AG09309 (cell line): ENCODE results near the gene COQ8A.

Source experiments
- DNase-seq: peaks from one replicate; pipeline ENCODE4 v3.0.0-alpha.2; 2010; ENCODE audit warnings: low read depth
- H3K4me3 ChIP-seq: 2 replicates; pipeline ENCODE4 v1.5.1; 2011; ENCODE audit warnings: mild to moderate bottlenecking, low read depth, low read length, moderate library complexity; ENCODE audit not compliant: control insufficient read depth
- CTCF ChIP-seq: IDR thresholded peaks from 2 replicates; pipeline ENCODE4 v1.5.1; 2011; ENCODE audit warnings: mild to moderate bottlenecking, low read depth, low read length, inconsistent platforms; ENCODE audit not compliant: insufficient read depth, control insufficient read depth; ENCODE audit errors: missing control alignments

Gene COQ8A

GRCh38 chr1:226940029-226940805 lies at the start of gene COQ8A:
TSS of gene COQ8A (plus strand) at chr1:226940294. CDS start at chr1:226961386, 21,092 bp downstream.
- peak; percentile 97 for DNase-seq
- peak within 1 kb of the TSS; percentile 75 for H3K4me3 ChIP-seq
- TF ChIP-seq CTCF: no peak

GRCh38 chr1:226890331-226891108 lies 49.6 kb upstream of the COQ8A start:
- no peak overlapping the region for H3K4me3 ChIP-seq
- no peak for TF ChIP-seq CTCF
- no peak for DNase-seq

GRCh38 chr1:226891346-226891745 lies 48.7 kb upstream of the COQ8A start:
- no peak for DNase-seq
- no peak for TF ChIP-seq CTCF

GRCh38 chr1:226891846-226892523 lies 48.1 kb upstream of the COQ8A start:
- H3K4me3 ChIP-seq: no peak overlapping the region
- no peak for TF ChIP-seq CTCF
- no peak for DNase-seq

More at GRCh38 chr1:226891346-226891745, 48.7 kb upstream of the COQ8A start:
- H3K4me3 ChIP-seq: no peak overlapping the region

GRCh38 chr1:226892524-226892875 lies 47.6 kb upstream of the COQ8A start:
- no peak for TF ChIP-seq CTCF
- no peak for DNase-seq
- H3K4me3 ChIP-seq: no peak overlapping the region

GRCh38 chr1:226893936-226894335 lies 46.2 kb upstream of the COQ8A start:
- DNase-seq: no peak
- no peak overlapping the region for H3K4me3 ChIP-seq
- TF ChIP-seq CTCF: no peak
